Testis (tissue), 3 donors: ENCODE results near the gene FZD2. TPM values are rescaled to one million over a fixed set of nuclear protein-coding genes. Genes with fewer than 3 reads are reported as not detected.

Experiments used
- DNase-seq: peaks from one replicate; pipeline ENCODE4 v3.0.0-alpha.2; 2019
- H3K27ac ChIP-seq, 2 donors: fragments of 200-600 bp; sonication (generic); one replicate each; pipeline ENCODE4 v1.5.1; 2019
- H3K27me3 ChIP-seq: fragments of 200-600 bp; sonication (generic); one replicate; pipeline ENCODE4 v1.5.1; 2019
- H3K36me3 ChIP-seq: fragments of 200-600 bp; sonication (generic); one replicate; pipeline ENCODE4 v1.5.1; 2017; ENCODE audit warnings: low read depth; ENCODE audit errors: missing control alignments
- H3K4me1 ChIP-seq: fragments of 200-600 bp; sonication (generic); one replicate; pipeline ENCODE4 v1.5.1; 2019
- H3K4me3 ChIP-seq, 2 donors: fragments of 200-600 bp; sonication (generic); one replicate each; pipeline ENCODE4 v1.5.1; 2017 to 2019
- H3K9me3 ChIP-seq: fragments of 200-600 bp; sonication (generic); one replicate; pipeline ENCODE4 v1.5.1; 2017
- CTCF ChIP-seq, 3 experiments: fragments of 450-650 bp in 2 of 3; fragments of 200-600 bp in 1 of 3; sonication (generic) in 1 of 3; IDR thresholded peaks; one replicate each; pipeline ENCODE4 v1.5.1; 2016 to 2019; ENCODE audit warnings: antibody characterized with exemption in 3 of 3, mild to moderate bottlenecking in 2 of 3, moderate library complexity in 1 of 3
- POLR2A ChIP-seq: fragments of 450-650 bp; IDR thresholded peaks from one replicate; pipeline ENCODE4 v1.6.1; 2017; ENCODE audit warnings: antibody characterized with exemption, mild to moderate bottlenecking, moderate library complexity
- WGBS, 2 donors: methylation state at CpG; one replicate each; pipeline ENCODE4 v1.1.5; 2018; 5-methylcytosine and 5-hydroxymethylcytosine counted together
- intact Hi-C: fragments of 100-400 bp; cut with DNase I; formaldehyde crosslinking; loops from one replicate; pipeline ENCODE4 v1.15.1; 2023; ENCODE audit warnings: low total_unique reads
- polyA plus RNA-seq: library from polyadenylated mRNA; stranded (reverse); fragments of 350-450 nt; fragmentation: Illumina TruSeq; extraction: RNeasy Lipid Tissue Mini Kit (QIAGEN cat#74804); gene quantifications from one replicate; pipeline ENCODE4 v1.2.3, GENCODE V29; 2014; ENCODE audit warnings: low read depth, low replicate concordance; ENCODE audit not compliant: insufficient read depth
- total RNA-seq, 2 donors: library from RNA; depleted of rRNA; stranded (reverse); fragments of >200 nt; gene quantifications; one replicate each; pipeline ENCODE4 v1.2.3, GENCODE V29; 2016

Gene FZD2
- total and polyA plus RNA-seq, 3 donors from 2014 or later, result 4.2 to 9.1 (median 6.1) TPM

GRCh38 chr17:44541884-44542581 lies 15.3 kb upstream of the FZD2 start:
- Histone ChIP-seq H3K9me3 (no peaks in the 10 kb centered on the region), H3K4me1 (peaks cover 12% of the 10 kb centered on the region), H3K27ac (no peak overlapping the region), H3K4me3 (no peak overlapping the region), H3K36me3 (no peaks in the 10 kb centered on the region), H3K27me3 (no peaks in the 10 kb centered on the region)
- WGBS, 2 donors, result 75 to 79% methylated on average over 7 to 8 of the region's 8 CpGs
- intact Hi-C loops, result no loop called here
- no peak for DNase-seq
- TF ChIP-seq CTCF (IDR thresholded peaks at IDR 0.05), result no peak
- TF ChIP-seq POLR2A, result no peak

GRCh38 chr17:44543213-44543904 lies 13.9 kb upstream of the FZD2 start:
- Histone ChIP-seq H3K4me1 (peaks cover 12% of the 10 kb centered on the region), H3K9me3 (no peaks in the 10 kb centered on the region), H3K27ac (no peak overlapping the region), H3K36me3 (no peaks in the 10 kb centered on the region), H3K27me3 (no peaks in the 10 kb centered on the region), H3K4me3 (no peak overlapping the region)
- WGBS, 2 donors, result 44 to 54% methylated on average over 5 of the region's 5 CpGs
- DNase-seq, result no peak
- TF ChIP-seq POLR2A, result no peak
- TF ChIP-seq CTCF (IDR thresholded peaks at IDR 0.05), result no peak
- intact Hi-C loops, result no loop called here

GRCh38 chr17:44543905-44544523 lies 13.3 kb upstream of the FZD2 start:
- no peaks in the 10 kb centered on the region for H3K36me3 ChIP-seq
- 74 to 78% methylated on average over 5 of the region's 5 CpGs for WGBS, 2 donors
- H3K9me3 ChIP-seq, result no peaks in the 10 kb centered on the region
- intact Hi-C loops, result no loop called here
- no peaks in the 10 kb centered on the region for H3K27me3 ChIP-seq
- DNase-seq, result no peak
- peaks cover 12% of the 10 kb centered on the region for H3K4me1 ChIP-seq
- TF ChIP-seq POLR2A (no peak), CTCF (IDR thresholded peaks at IDR 0.05) (no peak)
- no peak overlapping the region for H3K4me3 ChIP-seq
- no peak overlapping the region for H3K27ac ChIP-seq

- Histone ChIP-seq H3K36me3 (no peaks in the 10 kb centered on the region), H3K27ac (no peak overlapping the region), H3K27me3 (no peaks in the 10 kb centered on the region), H3K9me3 (no peaks in the 10 kb centered on the region), H3K4me1 (peaks cover 12% of the 10 kb centered on the region), H3K4me3 (no peak overlapping the region)
- 59 to 64% methylated on average over 4 of the region's 4 CpGs for WGBS, 2 donors
- no peak for TF ChIP-seq CTCF (IDR thresholded peaks at IDR 0.05)
- TF ChIP-seq POLR2A, result no peak
- intact Hi-C loops, result no loop called here
- no peak for DNase-seq
Observed at GRCh38 chr17:44546671-44547606, 10.3 kb upstream of the FZD2 start.
